Endothelial cell of umbilical vein (primary cell): ENCODE results near the gene TMEM40. TPM values are rescaled to one million over a fixed set of nuclear protein-coding genes. Genes with fewer than 3 reads are reported as not detected.

Experiments used
- BruUV-seq: library from RNA; stranded (reverse); fragments of 400-500 nt; replicated peaks from 2 replicates; lab custom pipeline; 2021; lab: Mats Ljungman, UMichigan
- CTCF ChIA-PET: fragments of 300-600, 350-600 bp; sonication (Branson Sonifier 250); formaldehyde crosslinking; loops from one replicate; lab custom pipeline; 2021; ENCODE audit warnings: antibody characterized with exemption, inconsistent platforms; lab: Charles Lee
- POLR2A ChIA-PET: fragments of 300-600, 350-600 bp; sonication (Branson Sonifier 250); formaldehyde crosslinking; loops from one replicate; lab custom pipeline; 2021; ENCODE audit warnings: antibody characterized with exemption, inconsistent platforms; lab: Charles Lee
- DNase-seq: peaks from one replicate; pipeline ENCODE4 v3.0.0-alpha.2; 2011; ENCODE audit warnings: low read depth, low spot score
- FAIRE-seq: peaks from 2 replicates; lab custom pipeline; 2011; peaks lifted over from hg19 to GRCh38; lab: Jason Lieb, UNC
- H2AFZ ChIP-seq: 2 replicates; pipeline ENCODE4 v1.6.0; 2012; ENCODE audit warnings: low read depth, low read length, control low read depth, inconsistent platforms
- H3K27ac ChIP-seq: 2 replicates; pipeline ENCODE4 v1.5.1; 2011; ENCODE audit warnings: low read depth, mild to moderate bottlenecking, control low read depth, low read length, moderate library complexity; ENCODE audit not compliant: insufficient read depth
- H3K27me3 ChIP-seq, 2 experiments: 2 replicates each; pipeline versions ENCODE4 v1.6.0 to v1.6.1; 2011; ENCODE audit warnings: low read length in 2 of 2, mixed read lengths in 1 of 2; ENCODE audit not compliant: control insufficient read depth in 2 of 2, insufficient read depth in 2 of 2
- H3K36me3 ChIP-seq, 2 experiments: 2 replicates in 1 of 2; 3 replicates in 1 of 2; pipeline ENCODE4 v1.5.1; 2011; ENCODE audit warnings: low read length in 2 of 2, mild to moderate bottlenecking in 1 of 2, moderate library complexity in 1 of 2; ENCODE audit not compliant: control insufficient read depth in 2 of 2, insufficient read depth in 2 of 2; ENCODE audit errors: extremely low read depth in 1 of 2
- H3K4me1 ChIP-seq: 3 replicates; pipeline ENCODE4 v1.5.1; 2011; ENCODE audit warnings: mild to moderate bottlenecking, low read length; ENCODE audit not compliant: control insufficient read depth, insufficient read depth; ENCODE audit errors: extremely low read depth
- H3K4me2 ChIP-seq: 2 replicates; pipeline ENCODE4 v1.6.1; 2011; ENCODE audit warnings: low read length, control low read depth, mixed read lengths; ENCODE audit not compliant: insufficient read depth
- H3K4me3 ChIP-seq, 3 experiments: fragments of 200-600 bp in 1 of 3; sonication (generic), shearing (Covaris generic) in 1 of 3; replicated peaks in 1 of 3; 2 replicates each; pipeline ENCODE4 v1.5.1; 2011 to 2016; ENCODE audit warnings: control low read depth in 3 of 3, low read length in 3 of 3, mild to moderate bottlenecking in 2 of 3, inconsistent platforms in 1 of 3, low read depth in 1 of 3, moderate library complexity in 1 of 3; ENCODE audit not compliant: insufficient read depth in 1 of 3
- H3K79me2 ChIP-seq: 2 replicates; pipeline ENCODE4 v1.6.0; 2012; ENCODE audit warnings: low read length, inconsistent platforms; ENCODE audit not compliant: control insufficient read depth, insufficient read depth
- H3K9ac ChIP-seq: replicated peaks from 2 replicates; pipeline ENCODE3; 2011; ENCODE audit warnings: low read length, control low read depth; ENCODE audit not compliant: insufficient read depth; ENCODE audit errors: extremely low read depth
- H3K9me1 ChIP-seq: replicated peaks from 3 replicates; pipeline ENCODE4 v1.6.0; 2011; ENCODE audit warnings: mild to moderate bottlenecking, low read length; ENCODE audit not compliant: control insufficient read depth, insufficient read depth; ENCODE audit errors: extremely low read depth
- H3K9me3 ChIP-seq: replicated peaks from 2 replicates; pipeline ENCODE4 v1.5.1; 2012; ENCODE audit warnings: low read length, inconsistent platforms; ENCODE audit not compliant: control insufficient read depth, insufficient read depth
- H4K20me1 ChIP-seq: replicated peaks from 2 replicates; pipeline ENCODE3; 2011; ENCODE audit warnings: mild to moderate bottlenecking, low read length; ENCODE audit not compliant: control insufficient read depth, insufficient read depth; ENCODE audit errors: extremely low read depth
- EZH2 ChIP-seq: IDR thresholded peaks from 2 replicates; pipeline ENCODE4 v1.6.1; 2012; ENCODE audit warnings: borderline replicate concordance, low read depth, mild to moderate bottlenecking, moderate library complexity, low read length, inconsistent platforms; ENCODE audit not compliant: severe bottlenecking
- FOS ChIP-seq: IDR thresholded peaks from 2 replicates; pipeline ENCODE4 v1.6.1; 2011; ENCODE audit warnings: mild to moderate bottlenecking, low read length, moderate library complexity, borderline replicate concordance; ENCODE audit not compliant: insufficient read depth
- GATA2 ChIP-seq: IDR thresholded peaks from 2 replicates; pipeline ENCODE4 v1.7.0; 2011; ENCODE audit warnings: low read depth, mild to moderate bottlenecking, moderate library complexity, mixed read lengths, low read length; ENCODE audit not compliant: insufficient read length, insufficient read depth
- JUN ChIP-seq: IDR thresholded peaks from 2 replicates; pipeline ENCODE4 v1.6.1; 2011; ENCODE audit warnings: borderline replicate concordance, low read depth; ENCODE audit not compliant: insufficient read length, insufficient read depth
- MAX ChIP-seq: IDR thresholded peaks from 2 replicates; pipeline ENCODE4 v1.6.1; 2011; ENCODE audit not compliant: insufficient read depth, insufficient read length
- MYC ChIP-seq: IDR thresholded peaks from one replicate; pipeline ENCODE4 v1.6.1; 2011; ENCODE audit warnings: mild to moderate bottlenecking, low read depth, low read length
- POLR2A ChIP-seq: IDR thresholded peaks from 2 replicates; pipeline ENCODE4 v1.6.1; 2012; ENCODE audit warnings: low read depth, mild to moderate bottlenecking, control low read depth, low read length
- POLR2AphosphoS5 ChIP-seq: IDR thresholded peaks from 2 replicates; pipeline ENCODE4 v1.6.1; 2012; ENCODE audit warnings: low read depth, mild to moderate bottlenecking, control low read depth, low read length, moderate library complexity; ENCODE audit not compliant: insufficient read depth
- dilution Hi-C: fragments of 300-500 bp; cut with MboI; formaldehyde crosslinking; loops from one replicate; pipeline ENCODE4 v1.15.0; 2019; ENCODE audit warnings: low sequenced_read_pairs; ENCODE audit not compliant: extremely low pct_ligation_motif_present
- intact Hi-C: fragments of 100-400 bp; cut with micrococcal nuclease; formaldehyde crosslinking; loops from one replicate; pipeline ENCODE4 v1.10.0; 2022
- polyA plus RNA-seq, 4 experiments: library from polyadenylated mRNA; depleted of rRNA in 3 of 4; stranded (reverse) in 3 of 4; unstranded in 1 of 4; fragments of >200 nt; gene quantifications; 2 replicates each; pipeline versions ENCODE4 v1.2.1 to v1.2.3, GENCODE V29; 2011 to 2012; ENCODE audit warnings: missing spikeins in 1 of 4
- total RNA-seq: library from RNA; stranded (reverse); gene quantifications from 2 replicates; pipeline ENCODE4 v1.2.3, GENCODE V29; 2021
- TF ChIP-seq, protein P1 (sequence below), 2 donors: IDR thresholded peaks; 1 replicate in 1 of 2; 2 replicates in 1 of 2; pipeline ENCODE4 v1.5.1; 2011; ENCODE audit warnings: low read length in 2 of 2, mild to moderate bottlenecking in 2 of 2, moderate library complexity in 2 of 2, control low read depth in 1 of 2, inconsistent platforms in 1 of 2, low read depth in 1 of 2; ENCODE audit not compliant: insufficient read depth in 1 of 2; ENCODE audit errors: extremely low read depth in 1 of 2

Gene TMEM40
- total and polyA plus RNA-seq, 2 donors (not counting 3 experiments of a cell fraction or from before 2014, with no cell fraction given): not detected

DNA sequence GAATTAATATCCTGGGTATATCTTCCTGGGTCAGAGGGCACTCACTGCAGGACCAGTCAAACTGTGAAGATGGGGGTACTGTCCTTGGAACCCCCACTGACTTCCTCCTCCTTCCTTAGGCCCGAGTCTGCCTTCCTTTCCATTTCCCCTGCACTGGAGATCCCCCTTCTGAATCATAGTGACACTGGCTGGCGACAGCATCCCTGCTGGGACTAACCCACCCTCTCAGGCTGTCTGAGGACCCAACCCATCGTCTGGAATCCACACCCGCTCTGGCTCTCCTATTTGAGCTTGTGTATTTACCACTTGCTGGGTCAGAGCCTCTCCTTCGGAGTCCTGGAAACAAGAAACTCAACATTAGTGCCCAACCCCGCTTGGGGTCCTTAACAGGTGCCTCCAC lies 21.2 kb downstream of the TMEM40 start:
- H3K27me3 ChIP-seq: peaks cover 0 to 4% of the 10 kb centered on the region in 2 experiments
- CTCF ChIA-PET: no interaction called here
- no peaks in the 10 kb centered on the region for H3K36me3 ChIP-seq

More for the DNA sequence above, 21.2 kb downstream of the TMEM40 start:
- DNase-seq: no peak
- H3K9me1 ChIP-seq: no peaks in the 10 kb centered on the region
- no peaks in the 10 kb centered on the region for H3K79me2 ChIP-seq
- no peak overlapping the region for H3K4me3 ChIP-seq
- H2AFZ ChIP-seq: no peak overlapping the region
- TF ChIP-seq MAX: no peak
- no peak for TF ChIP-seq JUN
- TF ChIP-seq FOS: no peak
- TF ChIP-seq POLR2A: no peak
- TF ChIP-seq EZH2: no peak
- TF ChIP-seq GATA2: no peak
- no peak for TF ChIP-seq POLR2AphosphoS5
- TF ChIP-seq, protein P1, sequence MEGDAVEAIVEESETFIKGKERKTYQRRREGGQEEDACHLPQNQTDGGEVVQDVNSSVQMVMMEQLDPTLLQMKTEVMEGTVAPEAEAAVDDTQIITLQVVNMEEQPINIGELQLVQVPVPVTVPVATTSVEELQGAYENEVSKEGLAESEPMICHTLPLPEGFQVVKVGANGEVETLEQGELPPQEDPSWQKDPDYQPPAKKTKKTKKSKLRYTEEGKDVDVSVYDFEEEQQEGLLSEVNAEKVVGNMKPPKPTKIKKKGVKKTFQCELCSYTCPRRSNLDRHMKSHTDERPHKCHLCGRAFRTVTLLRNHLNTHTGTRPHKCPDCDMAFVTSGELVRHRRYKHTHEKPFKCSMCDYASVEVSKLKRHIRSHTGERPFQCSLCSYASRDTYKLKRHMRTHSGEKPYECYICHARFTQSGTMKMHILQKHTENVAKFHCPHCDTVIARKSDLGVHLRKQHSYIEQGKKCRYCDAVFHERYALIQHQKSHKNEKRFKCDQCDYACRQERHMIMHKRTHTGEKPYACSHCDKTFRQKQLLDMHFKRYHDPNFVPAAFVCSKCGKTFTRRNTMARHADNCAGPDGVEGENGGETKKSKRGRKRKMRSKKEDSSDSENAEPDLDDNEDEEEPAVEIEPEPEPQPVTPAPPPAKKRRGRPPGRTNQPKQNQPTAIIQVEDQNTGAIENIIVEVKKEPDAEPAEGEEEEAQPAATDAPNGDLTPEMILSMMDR (IDR thresholded peaks at IDR 0.05; ENCODE audit: extremely low read depth in 1 of 2, insufficient read depth in 1 of 2, low read depth in 1 of 2, low read length in 2 of 2): no peak
- no peak for TF ChIP-seq MYC
- intact Hi-C loops (no loop called here), dilution Hi-C loops (no loop called here)
- no peak for FAIRE-seq
- POLR2A ChIA-PET: no interaction called here
- H3K9ac ChIP-seq: no peak overlapping the region
- no peak overlapping the region for H3K4me2 ChIP-seq
- H3K27ac ChIP-seq: no peak overlapping the region
- no peaks in the 10 kb centered on the region for H3K9me3 ChIP-seq
- BruUV-seq: no TSS peak
- H3K4me1 ChIP-seq: no peaks in the 10 kb centered on the region
- H4K20me1 ChIP-seq: no peaks in the 10 kb centered on the region
